BJ (cell line): Measurements from ENCODE around the gene MAGI1. TPM values are rescaled to one million over a fixed set of nuclear protein-coding genes. Genes with fewer than 3 reads are reported as not detected.

Experiments used
- CTCF ChIA-PET: fragments of 350-600 bp; formaldehyde crosslinking; extraction: SDS; loops from one replicate; lab custom pipeline; 2021; ENCODE audit warnings: antibody characterized with exemption, inconsistent platforms; lab: Yijun Ruan, JAX
- POLR2A ChIA-PET: fragments of 300-600 bp; sonication (Branson Sonifier 250); formaldehyde crosslinking; extraction: SDS; loops from one replicate; lab custom pipeline; 2021; ENCODE audit warnings: antibody characterized with exemption; lab: Charles Lee
- DNase-seq: peaks from one replicate; pipeline ENCODE4 v3.0.0-alpha.2; 2011; ENCODE audit warnings: low read depth
- H3K27me3 ChIP-seq: 2 replicates; pipeline ENCODE4 v1.6.0; 2011; ENCODE audit warnings: low read length; ENCODE audit not compliant: control insufficient read depth, insufficient read depth
- H3K36me3 ChIP-seq: 2 replicates; pipeline ENCODE4 v1.5.1; 2011; ENCODE audit warnings: low read length; ENCODE audit not compliant: control insufficient read depth, insufficient read depth
- H3K4me3 ChIP-seq: 2 replicates; pipeline ENCODE4 v1.5.1; 2011; ENCODE audit warnings: low read depth, mild to moderate bottlenecking, control low read depth, low read length
- polyA plus RNA-seq: library from polyadenylated mRNA; depleted of rRNA; stranded (reverse); fragments of >200 nt; gene quantifications from 2 replicates; pipeline ENCODE4 v1.2.3, GENCODE V29; 2011
- TF ChIP-seq, protein P1 (sequence below): IDR thresholded peaks from 2 replicates; pipeline ENCODE4 v1.5.1; 2011; ENCODE audit warnings: low read depth, mild to moderate bottlenecking, control low read depth, inconsistent platforms, low read length, moderate library complexity; ENCODE audit not compliant: insufficient read depth

The MAGI1 gene
- polyA plus RNA-seq, 1 experiment, result 14.4 TPM

DNA sequence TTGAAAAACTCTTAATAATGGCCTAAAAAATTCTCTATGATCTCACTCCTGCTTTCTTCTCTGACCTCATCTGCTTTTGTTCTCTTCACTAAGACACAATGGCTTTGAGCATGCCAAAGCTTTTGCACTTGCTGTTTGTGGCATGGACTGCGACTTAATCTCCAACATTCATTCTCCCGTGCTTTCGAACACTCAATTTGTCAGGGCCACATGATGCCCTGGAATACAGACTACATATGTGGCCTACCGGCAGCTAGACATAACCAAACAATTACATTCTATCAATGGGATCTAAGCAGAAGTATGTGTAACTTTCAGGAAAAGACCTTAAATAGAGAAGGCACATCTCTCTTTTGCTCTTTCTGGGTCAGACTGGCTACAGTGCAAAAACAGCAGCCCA is 506.5 kb downstream of the MAGI1 start:
- ChIA-PET POLR2A (no interaction called here), CTCF (no interaction called here)
- no peaks in the 10 kb centered on the region for H3K27me3 ChIP-seq
- H3K4me3 ChIP-seq, result no peak overlapping the region
- no peaks in the 10 kb centered on the region for H3K36me3 ChIP-seq
- DNase-seq, result no peak
- TF ChIP-seq, protein P1, sequence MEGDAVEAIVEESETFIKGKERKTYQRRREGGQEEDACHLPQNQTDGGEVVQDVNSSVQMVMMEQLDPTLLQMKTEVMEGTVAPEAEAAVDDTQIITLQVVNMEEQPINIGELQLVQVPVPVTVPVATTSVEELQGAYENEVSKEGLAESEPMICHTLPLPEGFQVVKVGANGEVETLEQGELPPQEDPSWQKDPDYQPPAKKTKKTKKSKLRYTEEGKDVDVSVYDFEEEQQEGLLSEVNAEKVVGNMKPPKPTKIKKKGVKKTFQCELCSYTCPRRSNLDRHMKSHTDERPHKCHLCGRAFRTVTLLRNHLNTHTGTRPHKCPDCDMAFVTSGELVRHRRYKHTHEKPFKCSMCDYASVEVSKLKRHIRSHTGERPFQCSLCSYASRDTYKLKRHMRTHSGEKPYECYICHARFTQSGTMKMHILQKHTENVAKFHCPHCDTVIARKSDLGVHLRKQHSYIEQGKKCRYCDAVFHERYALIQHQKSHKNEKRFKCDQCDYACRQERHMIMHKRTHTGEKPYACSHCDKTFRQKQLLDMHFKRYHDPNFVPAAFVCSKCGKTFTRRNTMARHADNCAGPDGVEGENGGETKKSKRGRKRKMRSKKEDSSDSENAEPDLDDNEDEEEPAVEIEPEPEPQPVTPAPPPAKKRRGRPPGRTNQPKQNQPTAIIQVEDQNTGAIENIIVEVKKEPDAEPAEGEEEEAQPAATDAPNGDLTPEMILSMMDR, result no peak

DNA sequence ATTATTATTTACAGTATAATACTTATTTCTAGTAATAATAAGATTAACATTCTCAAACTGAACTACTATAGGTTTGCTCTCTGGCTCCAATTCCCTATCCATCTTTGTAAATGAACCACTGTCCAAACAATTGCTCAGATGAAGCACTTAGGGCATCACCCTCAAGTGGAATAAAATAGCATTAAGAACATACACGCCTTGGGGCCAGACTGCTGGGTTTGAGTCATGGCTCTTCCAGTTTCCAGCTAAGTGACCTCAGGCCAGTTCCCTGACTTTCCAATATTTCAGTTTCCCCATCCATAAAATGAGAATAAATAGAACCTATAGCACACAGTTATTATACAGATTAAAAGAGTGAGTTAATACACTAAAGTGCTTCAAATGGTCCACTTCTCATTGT is 507.2 kb downstream of the MAGI1 start:
- CTCF ChIA-PET, result no interaction called here
- DNase-seq, result no peak
- Histone ChIP-seq H3K36me3 (no peaks in the 10 kb centered on the region), H3K4me3 (no peak overlapping the region), H3K27me3 (no peaks in the 10 kb centered on the region)
- TF ChIP-seq, protein P1, result no peak
- POLR2A ChIA-PET, result no interaction called here

DNA sequence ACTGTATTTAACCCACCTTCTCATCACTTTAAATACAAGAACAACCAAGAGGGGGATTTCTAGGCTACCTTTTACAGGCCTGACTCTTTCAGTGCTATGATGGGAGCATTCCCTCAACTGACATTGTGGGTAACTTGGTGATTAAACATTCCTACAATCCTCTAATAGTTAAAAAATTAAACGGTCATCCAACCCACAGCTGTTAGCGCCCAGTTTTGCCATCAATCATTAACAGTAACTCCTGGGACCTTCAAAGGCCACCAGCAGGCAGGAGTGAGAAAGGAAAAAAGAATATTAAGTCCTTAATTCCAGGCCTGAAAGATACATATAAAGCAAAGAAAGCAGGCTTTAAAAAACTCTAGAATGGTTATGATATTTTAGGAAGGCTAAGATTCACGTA is 512.1 kb downstream of the MAGI1 start:
- TF ChIP-seq, protein P1, result no peak
- ChIA-PET CTCF (no interaction called here), POLR2A (no interaction called here)
- H3K27me3 ChIP-seq, result no peaks in the 10 kb centered on the region
- H3K4me3 ChIP-seq, result no peak overlapping the region
- DNase-seq, result no peak
- no peaks in the 10 kb centered on the region for H3K36me3 ChIP-seq

DNA sequence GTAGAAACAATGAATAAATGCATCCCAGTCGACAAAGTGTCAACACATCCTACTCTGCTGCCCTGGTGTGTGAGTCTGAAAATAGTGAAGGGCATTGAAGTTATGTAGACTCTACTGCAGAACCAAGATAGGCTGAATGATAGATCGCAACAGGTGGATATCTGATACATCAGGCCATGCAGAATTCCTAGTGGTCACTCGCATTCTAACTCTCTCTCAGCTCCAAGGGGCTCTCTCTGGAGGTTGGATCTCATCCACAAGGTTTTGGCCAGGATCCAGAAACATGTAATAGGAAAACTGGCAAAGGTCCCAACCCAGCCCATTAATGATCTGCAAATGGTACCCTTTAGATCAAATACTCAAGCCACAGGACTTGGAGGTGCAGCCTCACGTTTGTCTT is 514.1 kb downstream of the MAGI1 start:
- Histone ChIP-seq H3K36me3 (no peaks in the 10 kb centered on the region), H3K27me3 (no peaks in the 10 kb centered on the region), H3K4me3 (no peak overlapping the region)
- ChIA-PET CTCF (interaction anchor here (1.4 kb wide), 1 partner anchor 11 kb away, joined by 3 read pairs; no protein-coding TSS in a partner anchor), POLR2A (no interaction called here)
- TF ChIP-seq, protein P1, result no peak
- DNase-seq, result no peak

DNA sequence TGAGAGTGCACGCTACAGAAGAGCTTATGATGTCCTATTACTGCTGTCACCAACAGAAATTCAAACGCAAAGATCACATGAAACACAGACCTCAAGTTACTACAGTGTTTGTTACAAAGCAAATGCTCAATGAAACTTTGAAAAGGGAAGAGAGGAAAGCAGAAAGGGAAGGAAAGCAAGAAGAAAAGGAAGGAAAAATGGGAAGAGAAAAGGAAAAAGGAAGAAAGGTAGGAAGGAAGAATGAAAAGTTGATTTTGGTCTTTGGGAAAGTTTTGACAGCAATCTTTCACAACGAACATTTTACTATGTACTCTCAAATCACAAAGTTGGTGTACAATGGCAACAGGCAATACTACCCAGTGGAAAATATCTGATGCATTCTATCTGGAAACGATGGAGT is 514.8 kb downstream of the MAGI1 start:
- Histone ChIP-seq H3K36me3 (no peaks in the 10 kb centered on the region), H3K4me3 (no peak overlapping the region), H3K27me3 (no peaks in the 10 kb centered on the region)
- TF ChIP-seq, protein P1, result no peak
- DNase-seq, result no peak
- CTCF ChIA-PET, result interaction anchor here (1.4 kb wide), 1 partner anchor 11 kb away, joined by 3 read pairs; no protein-coding TSS in a partner anchor
- POLR2A ChIA-PET, result no interaction called here
